RPMI8226 (cell line): Measurements from ENCODE around the gene RPL19.

Source experiments
- DNase-seq: peaks from one replicate; pipeline ENCODE4 v3.0.0-alpha.2; 2015

Gene RPL19

DNA sequence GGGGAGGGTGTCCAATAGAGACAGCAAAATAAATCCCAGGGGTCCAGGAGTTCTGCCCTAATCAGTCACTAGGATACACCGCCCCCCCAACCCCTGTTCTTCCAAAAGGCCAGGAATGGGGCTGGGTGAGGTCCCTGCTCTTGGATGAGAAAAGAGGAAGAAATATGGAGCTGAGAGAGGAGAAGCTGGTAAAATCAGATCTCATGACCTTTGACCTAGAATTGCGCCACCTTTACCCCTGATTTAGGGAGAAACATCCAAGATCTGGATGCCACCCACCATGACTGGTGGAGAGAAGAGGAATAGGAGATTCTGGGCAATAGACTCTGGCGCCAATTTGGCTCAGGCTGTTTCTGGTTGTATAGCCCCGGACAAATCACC, 1.9 kb upstream of the RPL19 start:
- no peak for DNase-seq

DNA sequence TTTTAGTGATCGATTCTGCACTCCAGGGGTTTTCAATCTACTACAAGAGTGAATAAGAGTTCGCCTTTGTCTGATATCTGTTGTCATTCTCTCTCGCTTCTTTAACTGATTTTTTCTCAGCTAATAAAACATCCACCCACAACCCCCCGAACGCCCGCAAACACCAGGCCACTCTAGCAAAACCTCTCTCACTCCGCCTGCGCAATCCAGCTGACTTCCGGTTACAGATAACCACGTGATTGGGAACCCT, 338 bp upstream of the RPL19 start:
- peak; percentile 95 for DNase-seq

DNA sequence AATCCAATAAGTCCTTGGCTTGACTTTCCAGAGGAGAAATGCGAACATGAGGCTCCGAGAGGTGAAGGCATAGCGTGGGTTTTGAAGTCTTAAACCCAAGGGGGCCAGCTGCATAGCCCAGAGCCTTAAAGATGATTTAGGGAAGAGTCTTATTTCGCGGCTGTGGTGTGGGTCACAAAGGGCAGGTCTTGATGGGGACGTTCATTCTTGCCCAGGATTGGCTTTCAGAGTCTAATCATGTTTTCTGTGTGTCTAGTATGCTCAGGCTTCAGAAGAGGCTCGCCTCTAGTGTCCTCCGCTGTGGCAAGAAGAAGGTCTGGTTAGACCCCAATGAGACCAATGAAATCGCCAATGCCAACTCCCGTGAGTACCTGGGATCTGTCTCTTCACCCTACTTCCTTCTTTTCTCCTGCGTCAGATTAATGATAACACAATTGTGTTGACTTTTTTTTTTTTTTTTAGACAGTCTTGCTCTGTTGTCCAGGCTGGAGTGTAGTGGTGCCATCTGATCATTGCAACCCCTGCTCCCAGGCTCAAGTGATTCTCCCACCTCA, 951 bp downstream of the RPL19 start:
- no peak for DNase-seq

DNA sequence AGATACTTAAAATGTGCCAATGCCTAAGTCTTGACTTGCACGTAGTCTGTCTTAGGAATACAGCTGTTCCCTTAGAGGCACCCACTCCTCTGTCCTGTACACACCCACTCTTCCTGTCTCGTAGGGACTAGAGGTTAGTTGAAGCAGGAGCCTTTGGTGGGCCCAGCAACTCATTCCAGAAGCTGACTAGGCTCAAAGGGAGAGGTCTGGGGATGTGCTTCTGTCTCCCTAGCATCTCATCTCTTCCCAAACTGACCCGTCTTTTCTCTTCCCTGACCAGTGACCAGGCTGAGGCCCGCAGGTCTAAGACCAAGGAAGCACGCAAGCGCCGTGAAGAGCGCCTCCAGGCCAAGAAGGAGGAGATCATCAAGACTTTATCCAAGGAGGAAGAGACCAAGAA, 4.2 kb downstream of the RPL19 start:
- no peak for DNase-seq

DNA sequence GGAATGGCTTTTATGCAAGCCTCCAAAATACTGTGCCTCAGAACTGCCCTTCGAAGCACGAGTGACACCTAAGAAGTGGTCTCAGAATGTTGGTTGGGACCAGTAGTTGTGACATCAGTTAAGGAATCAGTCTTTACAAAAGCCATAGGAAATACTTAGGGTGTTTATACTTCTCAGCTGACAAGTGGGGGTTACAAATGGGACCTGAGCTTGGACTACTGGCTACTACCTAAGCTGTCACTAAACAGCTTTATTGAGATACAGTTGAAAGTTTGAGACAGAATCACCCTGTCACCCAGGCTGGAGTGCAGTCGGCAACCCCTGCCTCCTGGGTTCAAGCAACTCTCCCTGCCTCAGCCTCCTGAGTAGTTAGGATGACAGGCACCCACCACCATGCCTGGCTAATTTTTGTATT, 5.0 kb downstream of the RPL19 start:
- DNase-seq, result no peak

DNA sequence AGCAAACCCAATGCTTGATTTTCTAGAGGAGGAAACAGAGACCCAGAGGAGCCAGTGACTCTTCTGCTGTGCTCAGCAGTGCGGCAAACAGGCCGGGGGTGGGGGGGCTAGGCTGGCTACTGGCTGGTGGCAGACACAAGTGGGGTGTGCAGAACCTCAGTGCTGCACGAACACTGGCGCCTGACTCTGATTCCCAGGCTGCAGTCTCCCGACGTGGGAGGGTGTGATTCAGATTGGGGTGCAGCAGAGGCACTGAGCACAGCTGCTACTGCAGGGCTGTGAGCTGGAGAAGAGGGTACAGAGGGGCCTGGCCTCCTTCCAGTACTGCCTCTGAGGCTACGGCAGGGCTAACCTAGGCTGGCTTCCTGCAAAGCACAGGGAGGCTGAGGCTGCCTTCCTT, 8.1 kb downstream of the RPL19 start:
- DNase-seq, result peak; percentile 91

DNA sequence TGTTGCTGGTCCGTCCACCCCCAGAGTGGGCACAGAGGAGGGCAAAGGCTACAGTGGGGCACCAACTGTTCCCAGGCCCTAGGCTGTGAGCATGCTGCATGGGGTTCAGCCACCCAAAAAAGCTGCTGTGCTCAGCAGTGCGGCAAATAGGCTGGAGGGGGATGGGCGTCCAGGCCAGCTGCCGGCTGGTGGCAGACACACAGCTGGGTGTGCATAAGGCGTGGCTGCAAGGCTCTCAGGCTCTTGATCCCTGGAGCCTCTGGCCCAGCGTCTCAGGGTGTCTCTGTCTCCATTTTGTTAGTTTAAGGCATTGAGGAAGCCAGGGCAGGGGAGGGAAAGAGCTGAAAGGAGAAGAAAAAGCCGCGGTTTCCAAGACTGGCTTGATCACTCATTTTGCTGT, 8.8 kb downstream of the RPL19 start:
- peak; percentile 98 for DNase-seq

DNA sequence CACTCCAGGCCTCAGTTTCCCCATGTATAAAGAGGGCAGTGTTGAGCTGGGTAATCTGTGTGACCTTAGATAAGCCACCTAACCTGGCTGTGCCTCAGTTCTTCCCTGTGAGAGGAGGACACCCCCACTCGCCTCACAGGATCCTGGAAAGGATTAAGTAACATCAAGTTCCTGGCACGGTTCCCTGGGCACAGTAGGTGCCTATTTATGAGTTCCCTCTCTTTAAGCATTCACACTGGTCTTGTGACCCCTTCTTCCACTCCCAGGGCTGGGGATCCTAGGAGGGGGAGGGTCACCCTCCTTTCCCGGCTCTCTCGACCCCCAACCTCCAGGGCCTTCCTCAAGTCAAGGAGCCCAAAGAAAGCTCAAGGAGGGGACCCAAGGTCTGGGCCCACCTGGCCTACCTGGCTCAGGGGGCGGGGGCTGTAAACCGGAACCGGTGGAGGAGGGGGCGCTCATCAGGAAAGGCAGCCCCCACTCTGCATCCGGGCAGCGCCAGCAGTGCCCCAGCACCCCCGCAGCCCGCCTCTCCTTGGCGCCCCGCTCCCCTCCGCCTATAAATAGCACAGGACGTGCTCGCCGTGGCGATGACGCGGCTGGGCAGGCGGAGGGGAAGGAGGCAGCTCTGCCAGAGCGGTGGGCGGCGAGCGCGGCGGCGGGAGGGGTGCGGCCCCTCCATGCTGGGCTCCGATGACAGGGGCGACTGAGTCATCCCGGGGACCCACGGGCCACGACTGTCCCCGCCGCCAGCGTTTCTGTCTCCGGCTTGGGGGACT, 9.4 kb downstream of the RPL19 start:
- peak; percentile 74 for DNase-seq

DNA sequence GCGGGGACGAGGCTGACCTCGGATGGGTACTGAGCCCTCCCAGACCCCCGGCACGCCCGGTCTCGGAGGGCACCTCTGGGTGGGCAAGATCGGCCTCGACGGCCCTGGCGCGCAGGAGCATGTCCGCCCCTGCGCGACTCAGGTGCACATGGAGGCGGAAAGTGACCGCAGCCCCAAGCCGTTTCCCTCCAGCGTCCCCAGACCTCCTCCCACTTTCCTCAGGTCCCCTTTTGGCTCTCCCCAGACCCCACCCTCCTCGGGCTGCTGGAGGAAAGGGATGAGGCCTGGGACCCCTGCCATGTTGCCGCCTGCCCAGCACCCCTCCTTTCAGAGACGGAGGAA, 10.0 kb downstream of the RPL19 start:
- no peak for DNase-seq

DNA sequence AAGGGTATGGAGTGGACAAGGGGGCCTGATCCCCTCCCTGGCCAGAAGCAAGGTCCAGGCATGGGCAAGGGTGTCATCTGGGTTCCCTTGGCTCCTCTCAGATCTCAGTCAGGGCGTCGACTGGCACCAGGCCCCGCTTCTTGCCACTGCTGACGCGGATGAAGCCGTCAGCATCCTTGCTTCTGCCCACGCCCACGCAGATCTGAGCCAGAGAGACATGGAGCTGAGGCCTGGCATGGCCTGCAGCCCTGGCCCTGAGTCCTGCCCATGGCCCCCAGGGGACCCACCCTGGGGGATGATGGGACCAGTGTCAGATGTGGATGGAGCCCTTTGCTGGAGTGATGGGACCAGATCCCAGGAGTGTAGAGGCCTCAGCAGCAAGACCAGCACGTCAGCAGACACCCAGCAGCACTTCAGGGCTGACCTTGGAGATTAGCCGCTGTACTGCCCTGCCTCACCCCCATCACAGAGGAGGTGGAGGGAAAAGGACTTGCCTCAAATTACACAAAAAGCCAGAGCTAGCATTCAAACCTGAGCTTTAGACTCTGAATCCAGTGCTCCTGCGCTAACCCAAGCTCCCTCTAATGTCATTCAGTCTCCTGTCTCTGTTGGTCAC, 12.2 kb downstream of the RPL19 start:
- DNase-seq, result no peak

DNA sequence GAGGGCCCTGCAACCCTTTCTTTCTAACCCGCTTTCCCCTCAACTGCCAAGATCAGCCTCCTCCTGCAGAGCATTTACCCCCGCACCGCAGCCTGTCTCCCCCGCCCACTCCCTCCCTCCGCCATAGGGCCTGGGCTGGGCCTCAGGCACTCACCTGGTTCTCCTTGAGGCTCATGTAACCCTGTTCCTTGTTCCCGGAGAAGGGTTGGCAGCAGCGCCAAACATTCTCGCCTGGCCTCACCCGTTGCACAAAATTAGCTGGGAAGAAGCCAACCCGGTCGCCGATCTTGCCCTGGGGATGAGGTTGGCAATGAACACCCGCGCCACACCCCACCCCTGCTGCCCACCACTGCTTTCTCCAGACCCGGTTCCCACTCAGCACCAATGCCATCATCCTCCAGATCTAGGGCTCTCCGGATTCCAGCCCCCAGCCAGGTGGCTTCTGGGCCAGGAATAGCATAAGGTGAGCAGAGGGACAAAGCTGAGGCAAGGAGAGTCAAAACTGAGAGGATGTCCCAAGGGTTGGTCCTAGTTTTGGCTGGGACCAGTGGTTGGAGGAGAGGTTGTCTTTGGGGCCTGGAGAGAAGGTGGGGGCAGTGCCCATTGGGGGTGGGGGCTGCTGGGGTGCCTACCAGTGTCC, 12.9 kb downstream of the RPL19 start:
- no peak for DNase-seq

DNA sequence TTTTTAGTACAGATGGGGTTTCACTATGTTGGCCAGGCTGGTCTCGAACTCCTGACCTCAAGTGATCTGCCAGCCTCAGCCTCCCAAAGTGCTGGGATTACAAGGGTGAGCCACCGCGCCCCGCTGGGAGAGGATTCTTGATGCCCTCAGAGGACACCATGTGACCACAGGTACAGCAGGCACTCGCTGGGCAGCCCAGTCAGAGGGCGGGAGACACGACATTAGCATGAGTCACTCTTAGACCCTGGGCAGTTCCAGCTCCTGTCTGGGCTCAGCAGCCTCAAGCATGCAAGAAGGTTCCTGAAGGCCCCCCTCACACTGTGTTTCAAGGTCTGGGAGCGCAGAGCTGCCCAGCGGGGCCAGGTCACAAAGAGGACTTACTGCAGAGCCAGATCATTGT, 13.8 kb downstream of the RPL19 start:
- DNase-seq, result peak; percentile 31

DNA sequence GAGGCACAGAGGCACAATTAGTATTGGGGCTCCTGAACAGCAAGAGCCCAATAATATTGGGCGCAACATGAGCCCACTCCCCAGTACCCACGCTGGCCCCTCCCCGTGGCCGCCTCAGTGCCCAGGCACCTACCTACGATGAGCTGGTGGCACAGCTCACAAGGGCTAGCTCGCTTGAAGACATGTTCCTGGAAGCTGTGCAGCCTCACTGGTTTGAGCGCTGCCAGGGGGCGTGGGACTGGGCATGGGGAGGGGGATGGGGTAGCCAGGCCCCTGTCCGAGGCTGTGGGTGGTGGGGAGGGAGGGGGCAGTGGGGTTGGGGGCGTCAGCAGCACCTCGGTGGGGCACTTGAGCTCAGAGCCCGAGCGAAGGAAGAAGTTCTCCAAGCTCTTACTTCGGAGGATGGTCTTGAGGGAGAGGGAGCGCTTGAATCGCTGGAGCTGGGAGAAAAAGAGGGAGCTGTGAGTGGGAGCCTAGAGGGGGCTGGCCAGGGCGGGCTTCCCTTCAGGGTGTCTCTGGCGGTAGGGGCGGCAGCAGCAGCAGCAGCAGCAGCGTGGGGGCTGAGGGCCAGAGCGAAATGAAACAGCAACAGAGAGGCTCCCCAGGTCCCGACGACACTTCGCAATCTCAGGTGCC, 17.8 kb downstream of the RPL19 start:
- DNase-seq, result no peak

DNA sequence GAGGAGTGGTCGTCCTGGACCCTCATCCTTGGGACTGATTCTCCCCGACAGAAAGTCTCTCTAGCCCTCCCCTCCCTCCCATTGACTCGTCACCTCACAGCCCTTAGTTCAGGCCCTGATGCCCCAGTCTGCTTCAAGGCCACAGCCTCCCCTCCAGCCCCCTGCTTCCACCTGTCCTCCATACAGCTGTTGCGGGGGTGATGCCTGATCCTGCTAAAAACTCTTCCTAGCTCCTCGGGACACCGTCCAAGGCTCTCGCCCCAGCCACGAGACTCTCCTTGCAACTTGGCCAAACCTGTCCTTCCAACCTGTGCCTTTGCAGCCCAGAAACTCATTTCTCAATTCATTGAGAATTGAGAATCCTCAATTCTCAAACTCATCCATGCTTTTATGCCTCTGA, 18.8 kb downstream of the RPL19 start:
- DNase-seq, result no peak

DNA sequence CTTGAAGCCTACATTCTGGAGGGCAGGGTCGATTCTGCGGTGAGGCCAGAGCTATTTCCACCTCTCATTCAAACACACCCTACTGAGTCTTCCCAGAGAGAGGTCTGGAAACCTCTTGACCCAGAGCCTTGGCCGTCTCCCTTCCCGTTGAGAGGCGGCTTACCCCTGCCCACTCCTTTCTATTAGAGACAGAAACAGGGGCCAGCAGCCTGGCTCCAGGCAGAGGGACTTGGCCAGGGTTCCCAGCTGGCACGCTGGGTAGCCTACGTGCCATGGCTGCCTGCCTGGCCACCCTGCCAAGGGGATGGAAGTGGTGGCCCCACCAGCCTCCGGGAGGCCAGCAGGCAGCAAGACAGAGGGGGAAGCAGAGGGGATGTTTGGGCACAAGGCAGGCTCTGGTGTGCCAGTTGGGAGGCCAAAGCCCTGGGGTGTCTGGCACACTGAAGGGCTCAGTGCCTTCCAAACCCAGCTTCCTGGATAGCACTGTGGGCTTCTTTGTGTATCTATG, 19.6 kb downstream of the RPL19 start:
- no peak for DNase-seq

DNA sequence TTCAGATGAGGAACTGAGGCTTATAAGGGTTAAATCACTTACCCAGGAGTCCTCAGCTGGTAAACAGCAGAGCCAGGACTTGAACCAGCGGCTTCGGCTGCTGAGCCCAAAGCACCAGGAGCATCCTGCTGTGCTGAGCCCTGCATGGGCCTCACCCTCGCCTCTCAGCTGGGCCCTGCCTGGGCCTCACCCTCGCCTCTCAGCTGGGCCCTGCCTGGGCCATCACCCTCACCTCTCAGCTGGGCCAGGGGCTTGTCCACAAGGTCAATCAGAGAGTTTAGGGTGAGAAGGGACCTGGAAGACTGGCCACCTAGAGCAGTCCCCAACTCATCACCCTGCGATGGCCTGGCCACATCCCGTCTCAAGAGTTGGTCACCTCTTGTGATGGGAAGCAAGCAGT, 21.5 kb downstream of the RPL19 start:
- no peak for DNase-seq

DNA sequence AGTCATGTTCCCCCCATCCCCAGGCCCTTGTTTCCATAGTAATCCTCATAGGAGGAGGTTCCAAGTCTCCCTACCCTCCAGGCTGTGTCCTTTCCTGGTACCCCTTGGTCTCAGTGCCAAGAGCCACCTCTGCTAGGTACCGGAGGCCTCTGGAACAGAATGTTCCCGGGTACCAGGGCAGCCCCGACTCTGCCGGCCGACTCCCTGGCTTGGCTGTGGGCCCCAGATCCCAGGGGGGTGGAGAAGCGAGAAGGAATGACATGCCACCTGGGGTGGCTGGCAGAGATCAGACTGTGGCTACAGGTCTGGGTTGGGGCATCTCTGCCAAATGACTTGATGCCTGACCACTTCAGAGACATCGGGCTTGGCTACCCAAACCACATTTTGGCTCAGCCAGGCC, 22.1 kb downstream of the RPL19 start:
- DNase-seq, result no peak

DNA sequence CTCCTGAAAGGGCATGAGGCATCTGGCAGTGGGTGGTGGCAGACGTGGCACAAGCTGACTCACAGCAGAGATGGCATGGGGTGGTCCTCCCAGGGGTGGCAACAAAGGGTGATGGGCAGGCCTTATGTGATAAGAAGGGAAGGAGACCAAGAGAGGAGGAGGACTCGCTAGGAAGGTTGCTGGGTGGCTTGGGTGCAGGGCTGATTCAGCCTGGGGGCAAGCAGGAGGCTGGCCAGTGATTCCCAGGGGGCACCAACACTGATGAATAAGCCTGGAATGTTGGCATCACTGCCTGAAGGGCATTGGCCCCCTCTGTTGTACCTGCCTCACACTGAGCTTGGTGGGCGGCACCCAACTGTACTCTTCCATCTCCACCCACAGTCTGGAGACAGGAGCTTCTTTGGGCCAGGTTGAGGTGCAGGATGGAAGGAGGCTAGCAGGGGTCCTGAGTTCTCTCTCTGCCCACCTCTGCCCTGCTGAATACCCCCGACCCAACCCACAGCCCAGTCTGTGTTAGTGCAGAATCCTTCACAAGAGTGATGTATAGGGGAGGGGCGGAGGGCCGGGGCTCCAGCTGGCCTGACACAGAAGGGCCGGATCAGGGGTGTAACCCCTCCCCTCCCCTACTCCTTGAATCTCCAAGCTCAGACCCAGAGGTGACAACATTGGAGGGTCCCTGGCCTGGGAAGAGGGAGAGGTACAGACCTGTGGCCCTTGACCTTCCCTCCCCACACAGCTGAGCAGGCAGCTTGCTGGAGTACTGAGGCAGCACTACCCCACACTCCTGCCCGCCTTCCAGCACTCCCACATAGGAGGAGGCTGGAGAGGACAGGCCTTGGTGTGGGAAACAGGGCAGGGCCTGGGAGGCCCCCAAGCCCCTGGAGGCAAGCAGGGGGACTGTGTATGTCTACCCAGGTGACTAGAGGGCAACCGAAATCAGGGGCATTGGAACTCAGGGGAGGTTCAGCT, 23.1 kb downstream of the RPL19 start:
- DNase-seq, result no peak

DNA sequence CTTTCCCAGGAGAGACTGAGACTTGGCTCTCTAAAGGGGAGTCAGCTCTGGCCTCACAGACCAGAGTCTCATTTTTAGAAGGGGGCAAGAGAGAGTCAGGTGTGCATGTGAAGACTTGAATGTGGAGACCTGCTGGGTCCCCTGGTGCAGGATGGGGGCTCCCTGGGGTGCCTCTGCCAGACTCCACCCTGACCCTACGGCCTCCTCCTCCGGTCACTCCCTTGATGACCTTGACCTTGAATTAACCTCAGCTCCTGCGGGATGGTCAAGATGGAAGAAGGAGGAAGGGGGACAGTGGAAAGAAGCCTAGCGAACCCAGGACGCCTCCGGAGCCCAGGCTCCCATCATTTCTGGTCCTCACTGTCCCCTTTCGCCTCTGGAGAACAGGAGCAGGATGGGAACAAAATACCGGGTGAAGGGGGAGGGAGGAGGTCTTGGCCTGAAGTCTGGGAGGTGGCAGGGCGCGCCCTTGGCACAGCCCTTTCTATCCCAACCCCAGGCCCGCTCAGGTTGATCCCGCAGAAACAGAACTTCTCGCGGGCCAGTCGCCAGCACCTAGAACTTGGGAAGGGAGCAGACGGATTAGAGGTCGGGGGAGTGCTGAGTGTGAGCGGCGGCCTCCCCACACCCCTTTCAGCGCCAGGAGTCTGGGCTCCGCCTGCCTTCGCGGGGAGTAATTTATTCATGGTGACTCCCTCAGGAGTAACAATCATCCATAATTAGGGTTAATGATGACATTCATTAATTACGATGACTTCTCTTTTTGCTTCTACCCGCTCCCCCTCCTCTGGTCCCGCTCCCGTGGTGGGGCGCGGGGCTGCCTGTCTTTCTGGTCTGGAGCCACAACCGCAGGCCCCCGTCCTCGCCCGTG, 24.1 kb downstream of the RPL19 start:
- no peak for DNase-seq

DNA sequence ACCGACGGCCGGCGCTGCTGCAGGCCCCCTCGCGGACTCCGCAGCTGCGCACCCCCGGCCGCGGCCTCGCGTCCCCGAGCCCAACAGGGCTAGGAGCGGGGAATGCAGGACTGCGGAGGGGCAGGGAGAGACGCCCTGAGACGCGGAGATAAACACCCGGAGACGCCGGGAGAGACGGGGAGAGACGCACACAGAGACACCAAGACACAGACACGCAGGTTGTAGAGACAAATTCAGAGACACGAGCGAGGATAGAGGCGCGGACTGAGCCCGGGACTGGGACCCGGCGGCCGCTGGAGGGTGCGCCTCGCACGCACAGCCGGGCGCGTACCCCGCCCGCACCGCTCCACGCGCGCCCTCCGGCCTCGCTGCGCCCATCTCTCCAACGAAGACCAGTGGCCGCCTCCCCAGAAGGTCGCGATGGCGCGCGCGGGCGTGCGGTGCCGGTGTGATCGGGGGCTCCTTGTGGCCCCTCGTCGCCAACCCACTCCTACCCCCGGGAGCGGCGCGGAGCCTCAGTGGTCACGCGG, 24.8 kb downstream of the RPL19 start:
- no peak for DNase-seq

DNA sequence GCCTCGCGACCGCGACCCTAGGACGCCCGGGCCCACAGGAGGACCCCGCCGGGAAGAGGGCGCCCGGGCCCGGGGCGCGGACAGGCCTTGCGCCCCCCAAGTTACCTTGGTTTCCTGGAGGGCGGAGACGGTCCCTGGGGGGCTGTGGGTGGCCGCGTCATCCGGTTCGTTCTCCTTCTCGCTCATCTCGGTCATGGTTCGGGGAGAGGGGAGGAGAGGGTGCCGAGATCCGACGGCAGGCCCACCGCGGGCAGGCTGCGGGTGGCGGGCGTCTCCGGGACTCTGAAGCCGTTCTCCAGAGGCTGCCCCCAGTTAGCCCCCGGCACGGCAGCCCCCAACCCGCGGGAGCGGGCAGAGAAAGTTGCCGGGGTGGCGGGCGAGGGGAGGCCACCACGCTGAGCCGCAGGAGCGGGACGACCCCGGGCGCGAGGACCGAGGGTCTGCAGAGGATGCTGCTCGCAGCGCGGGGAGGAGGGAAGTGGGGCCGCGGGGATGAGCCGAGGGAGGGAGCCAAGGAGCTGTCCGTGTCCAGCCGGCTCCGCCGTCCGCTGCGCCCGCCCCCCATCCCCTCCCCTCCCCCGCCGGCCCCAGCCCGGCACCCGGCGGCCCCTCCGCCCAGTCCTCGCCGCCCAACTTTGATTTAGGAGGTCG, 25.4 kb downstream of the RPL19 start, which contains the start of gene STAC2:
STAC2 (minus strand) TSS at position 638 of the 651 bp plus-strand sequence; CDS start at position 195, 443 bp downstream.
- no peak for DNase-seq
